NCI-H446 treated with DMSO at 0.1 percent for 48 hours (cell line): ENCODE measurements around the gene LIPG.
"Not testable (repeated sequence)": the region's sequence is repeated elsewhere in the genome, so short reads cannot be mapped to it uniquely, and the experiment has no call there.

ENCODE experiments used
- DNase-seq: peaks from one replicate; lab custom pipeline; 2025; lab: John Stamatoyannopoulos, UW

Gene LIPG

GRCh38 chr18:49573835-49574234, 12.0 kb downstream of the LIPG start:
- DNase-seq = no peak

GRCh38 chr18:49579041-49579440, 17.2 kb downstream of the LIPG start:
- not testable (repeated sequence) for DNase-seq

GRCh38 chr18:49579583-49579982, 17.7 kb downstream of the LIPG start:
- not testable (repeated sequence) for DNase-seq

- no peak for DNase-seq
Observed at GRCh38 chr18:49580279-49580678, 18.4 kb downstream of the LIPG start.

- no peak for DNase-seq
Observed at GRCh38 chr18:49581371-49581770, 19.5 kb downstream of the LIPG start.

GRCh38 chr18:49582579-49582978, 20.7 kb downstream of the LIPG start:
- no peak for DNase-seq

GRCh38 chr18:49584394-49584793, 22.5 kb downstream of the LIPG start:
- DNase-seq = no peak

- DNase-seq = not testable (repeated sequence)
Observed at GRCh38 chr18:49584951-49585350, 23.1 kb downstream of the LIPG start.

GRCh38 chr18:49585781-49586663, 24.2 kb downstream of the LIPG start:
- DNase-seq = no peak

GRCh38 chr18:49588171-49588570, 26.3 kb downstream of the LIPG start:
- no peak for DNase-seq

- DNase-seq = no peak
Observed at GRCh38 chr18:49588971-49589370, 27.1 kb downstream of the LIPG start.

- DNase-seq = no peak
Observed at GRCh38 chr18:49590608-49591007, 28.8 kb downstream of the LIPG start.

GRCh38 chr18:49591271-49591670, 29.4 kb downstream of the LIPG start:
- no peak for DNase-seq

- DNase-seq = no peak
Observed at GRCh38 chr18:49591775-49592174, 29.9 kb downstream of the LIPG start.

GRCh38 chr18:49596687-49597086, 34.8 kb downstream of the LIPG start:
- DNase-seq = no peak

- no peak for DNase-seq
Observed at GRCh38 chr18:49597157-49597931, 35.5 kb downstream of the LIPG start.

GRCh38 chr18:49601211-49601610, 39.4 kb downstream of the LIPG start:
- DNase-seq = no peak

GRCh38 chr18:49608366-49609255, 46.8 kb downstream of the LIPG start:
- DNase-seq = no peak

- no peak for DNase-seq
Observed at GRCh38 chr18:49609256-49610021, 47.6 kb downstream of the LIPG start.

- DNase-seq = no peak
Observed at GRCh38 chr18:49610022-49610445, 48.2 kb downstream of the LIPG start.

GRCh38 chr18:49611316-49611715, 49.5 kb downstream of the LIPG start:
- DNase-seq = no peak
